Suprapubic skin (tissue), 4 donors: ENCODE results near the gene SPPL3. TPM values are rescaled to one million over a fixed set of nuclear protein-coding genes. Genes with fewer than 3 reads are reported as not detected.

Experiments used
- DNase-seq, 2 donors: peaks; one replicate each; pipeline ENCODE4 v3.0.0-alpha.2; 2019; ENCODE audit warnings: low spot score in 2 of 2
- H3K27ac ChIP-seq: fragments of 200-600 bp; sonication (generic); one replicate; pipeline ENCODE4 v1.5.1; 2019
- H3K27me3 ChIP-seq: fragments of 200-600 bp; sonication (generic); one replicate; pipeline ENCODE4 v1.5.1; 2019
- H3K36me3 ChIP-seq: fragments of 200-600 bp; sonication (generic); one replicate; pipeline ENCODE4 v1.5.1; 2019
- H3K4me1 ChIP-seq: fragments of 200-600 bp; sonication (generic); one replicate; pipeline ENCODE4 v1.5.1; 2019
- H3K4me3 ChIP-seq: fragments of 200-600 bp; sonication (generic); one replicate; pipeline ENCODE4 v1.5.1; 2019; ENCODE audit warnings: mild to moderate bottlenecking
- H3K9me3 ChIP-seq: fragments of 200-600 bp; sonication (generic); one replicate; pipeline ENCODE4 v1.5.1; 2019
- EP300 ChIP-seq: sonication (generic); formaldehyde crosslinking; IDR thresholded peaks from one replicate; pipeline ENCODE4 v1.6.1; 2017; ENCODE audit warnings: antibody characterized with exemption
- POLR2A ChIP-seq, 2 donors: fragments of 450-650 bp; IDR thresholded peaks; one replicate each; pipeline ENCODE4 v1.6.1; 2017; ENCODE audit warnings: antibody characterized with exemption in 2 of 2, mild to moderate bottlenecking in 2 of 2, moderate library complexity in 2 of 2
- POLR2AphosphoS5 ChIP-seq, 3 donors: sonication (generic); formaldehyde crosslinking; IDR thresholded peaks; one replicate each; pipeline ENCODE4 v1.6.1; 2017; ENCODE audit warnings: antibody characterized with exemption in 3 of 3
- WGBS: methylation state at CpG from one replicate; pipeline ENCODE4 v1.1.5; 2018; 5-methylcytosine and 5-hydroxymethylcytosine counted together
- total RNA-seq, 4 donors: library from RNA; depleted of rRNA; stranded (reverse); fragments of >200 nt; gene quantifications; one replicate each; pipeline ENCODE4 v1.1.0, GENCODE V29; 2016
- TF ChIP-seq, protein P1 (sequence below), 2 donors: fragments of 200-600 bp in 1 of 2; fragments of 450-650 bp in 1 of 2; sonication (generic) in 1 of 2; IDR thresholded peaks; one replicate each; pipeline ENCODE4 v1.5.1; 2016 to 2019; ENCODE audit warnings: antibody characterized with exemption in 2 of 2, mild to moderate bottlenecking in 1 of 2, moderate library complexity in 1 of 2

Gene SPPL3
- total RNA-seq, 4 donors from 2014 or later = 64.7 to 91.8 (median 70.6) TPM

DNA sequence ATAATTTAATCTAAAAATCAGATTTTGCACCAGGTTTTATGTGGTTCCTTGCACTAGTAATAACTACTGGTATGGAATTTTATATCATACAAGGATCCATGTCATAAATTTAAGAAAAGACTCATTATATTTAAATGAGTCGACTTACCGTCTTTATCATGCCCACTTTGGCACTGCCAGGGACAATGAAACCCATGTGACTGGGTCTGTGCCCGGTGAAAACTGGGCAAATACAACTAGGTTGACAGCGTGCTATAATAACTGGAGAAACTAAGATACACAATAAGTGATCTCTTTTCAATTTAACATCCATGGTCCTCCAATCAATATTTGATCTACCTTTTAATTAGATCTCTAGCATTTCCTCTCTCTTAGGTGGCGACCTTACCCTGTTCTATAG lies 114.0 kb downstream of the SPPL3 start:
- Histone ChIP-seq H3K27me3 (no peaks in the 10 kb centered on the region), H3K36me3 (peaks cover 15% of the 10 kb centered on the region), H3K4me1 (peaks cover 3% of the 10 kb centered on the region), H3K27ac (no peak overlapping the region), H3K9me3 (no peaks in the 10 kb centered on the region), H3K4me3 (no peak overlapping the region)
- DNase-seq = no peak
- TF ChIP-seq POLR2AphosphoS5 (IDR thresholded peaks at IDR 0.05) = no peak
- TF ChIP-seq, protein P1, sequence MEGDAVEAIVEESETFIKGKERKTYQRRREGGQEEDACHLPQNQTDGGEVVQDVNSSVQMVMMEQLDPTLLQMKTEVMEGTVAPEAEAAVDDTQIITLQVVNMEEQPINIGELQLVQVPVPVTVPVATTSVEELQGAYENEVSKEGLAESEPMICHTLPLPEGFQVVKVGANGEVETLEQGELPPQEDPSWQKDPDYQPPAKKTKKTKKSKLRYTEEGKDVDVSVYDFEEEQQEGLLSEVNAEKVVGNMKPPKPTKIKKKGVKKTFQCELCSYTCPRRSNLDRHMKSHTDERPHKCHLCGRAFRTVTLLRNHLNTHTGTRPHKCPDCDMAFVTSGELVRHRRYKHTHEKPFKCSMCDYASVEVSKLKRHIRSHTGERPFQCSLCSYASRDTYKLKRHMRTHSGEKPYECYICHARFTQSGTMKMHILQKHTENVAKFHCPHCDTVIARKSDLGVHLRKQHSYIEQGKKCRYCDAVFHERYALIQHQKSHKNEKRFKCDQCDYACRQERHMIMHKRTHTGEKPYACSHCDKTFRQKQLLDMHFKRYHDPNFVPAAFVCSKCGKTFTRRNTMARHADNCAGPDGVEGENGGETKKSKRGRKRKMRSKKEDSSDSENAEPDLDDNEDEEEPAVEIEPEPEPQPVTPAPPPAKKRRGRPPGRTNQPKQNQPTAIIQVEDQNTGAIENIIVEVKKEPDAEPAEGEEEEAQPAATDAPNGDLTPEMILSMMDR (IDR thresholded peaks at IDR 0.05) = no peak
- no peak for TF ChIP-seq EP300
- TF ChIP-seq POLR2A (IDR thresholded peaks at IDR 0.05) = no peak
- WGBS = 93% methylated on average over 5 of the region's 5 CpGs

DNA sequence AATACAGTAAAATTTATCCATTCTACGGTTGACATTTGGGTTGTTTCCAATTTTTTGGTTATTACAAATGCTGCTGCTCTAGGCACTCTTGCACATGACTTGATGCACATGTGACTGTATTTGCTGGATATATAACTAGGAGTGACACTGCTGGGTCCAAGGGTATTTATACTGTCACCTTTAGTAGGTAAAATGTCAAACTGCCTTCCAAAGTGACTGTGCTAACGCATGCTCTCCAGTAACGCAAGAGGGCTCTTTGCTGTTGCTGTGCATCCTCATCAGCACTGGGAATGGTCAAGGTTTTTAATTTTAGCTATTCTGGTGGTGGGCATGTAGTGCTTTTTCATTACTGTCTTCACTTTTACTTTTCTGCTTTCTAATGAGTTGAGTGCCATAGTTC lies 116.3 kb downstream of the SPPL3 start:
- Histone ChIP-seq H3K9me3 (no peaks in the 10 kb centered on the region), H3K27ac (no peak overlapping the region), H3K27me3 (no peaks in the 10 kb centered on the region), H3K4me1 (peaks cover under 1% of the 10 kb centered on the region), H3K4me3 (no peak overlapping the region), H3K36me3 (peaks cover 27% of the 10 kb centered on the region)
- no peak for DNase-seq
- TF ChIP-seq, protein P1 (IDR thresholded peaks at IDR 0.05) = no peak
- TF ChIP-seq EP300 (no peak), POLR2A (IDR thresholded peaks at IDR 0.05) (no peak), POLR2AphosphoS5 (IDR thresholded peaks at IDR 0.05) (no peak)
- WGBS = 94% methylated on average over 3 of the region's 3 CpGs

DNA sequence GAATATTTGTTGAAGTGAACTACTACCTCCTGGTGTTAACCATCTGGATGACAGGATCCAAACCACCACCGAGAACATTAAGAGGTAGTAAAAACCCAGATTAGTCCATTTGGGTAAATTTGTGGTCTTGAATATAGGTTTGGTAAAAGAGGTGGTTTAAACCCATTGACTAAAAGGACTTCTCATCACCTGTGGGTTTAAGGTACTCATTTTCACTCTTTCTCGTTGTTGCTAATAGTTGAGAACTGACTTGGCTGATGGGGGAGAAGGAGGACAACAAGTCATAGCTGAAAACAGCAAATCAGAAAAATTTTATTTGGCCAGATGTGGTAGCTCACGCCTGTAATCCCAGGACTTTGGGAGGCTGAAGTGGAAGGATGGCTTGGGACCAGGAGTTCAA lies 119.4 kb downstream of the SPPL3 start:
- Histone ChIP-seq H3K27ac (no peak overlapping the region), H3K36me3 (peaks cover 39% of the 10 kb centered on the region)

DNA sequence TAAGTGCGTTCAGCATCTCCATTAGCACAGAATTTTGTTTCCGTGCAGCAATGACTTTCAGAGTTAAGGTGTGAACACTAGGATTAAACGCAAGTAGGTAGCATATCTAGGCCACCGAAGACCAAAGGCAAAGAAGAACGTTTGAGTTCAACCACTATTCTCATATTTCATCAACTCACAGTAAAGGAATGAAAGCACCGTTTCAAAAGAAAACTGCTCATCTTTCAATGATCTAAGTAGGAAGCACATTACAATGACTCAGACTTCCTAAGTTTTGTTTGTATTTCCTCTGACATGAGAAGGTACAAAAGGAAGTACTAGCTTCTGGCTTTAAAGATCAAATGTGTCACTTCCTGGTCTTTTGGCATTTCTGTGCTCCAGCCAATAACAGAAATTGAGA lies 121.0 kb downstream of the SPPL3 start:
- DNase-seq = no peak
- no peaks in the 10 kb centered on the region for H3K4me1 ChIP-seq
- TF ChIP-seq EP300 = no peak
- TF ChIP-seq, protein P1 (IDR thresholded peaks at IDR 0.05) = no peak
- TF ChIP-seq POLR2AphosphoS5 (IDR thresholded peaks at IDR 0.05) = no peak
- TF ChIP-seq POLR2A (IDR thresholded peaks at IDR 0.05) = no peak
- H3K27me3 ChIP-seq = no peaks in the 10 kb centered on the region
- WGBS = 65% methylated on average over 6 of the region's 6 CpGs
- H3K4me3 ChIP-seq = no peak overlapping the region
- no peak overlapping the region for H3K27ac ChIP-seq
- H3K9me3 ChIP-seq = no peaks in the 10 kb centered on the region
- peaks cover 47% of the 10 kb centered on the region for H3K36me3 ChIP-seq

More for the DNA sequence above, 119.4 kb downstream of the SPPL3 start:
- no peaks in the 10 kb centered on the region for H3K4me1 ChIP-seq
- TF ChIP-seq, protein P1 (IDR thresholded peaks at IDR 0.05) = no peak
- TF ChIP-seq EP300 = no peak
- no peak for TF ChIP-seq POLR2A (IDR thresholded peaks at IDR 0.05)
- TF ChIP-seq POLR2AphosphoS5 (IDR thresholded peaks at IDR 0.05) = no peak
- WGBS = 94% methylated on average over 3 of the region's 3 CpGs
- no peak for DNase-seq
- no peaks in the 10 kb centered on the region for H3K27me3 ChIP-seq
- no peaks in the 10 kb centered on the region for H3K9me3 ChIP-seq
- H3K4me3 ChIP-seq = no peak overlapping the region

DNA sequence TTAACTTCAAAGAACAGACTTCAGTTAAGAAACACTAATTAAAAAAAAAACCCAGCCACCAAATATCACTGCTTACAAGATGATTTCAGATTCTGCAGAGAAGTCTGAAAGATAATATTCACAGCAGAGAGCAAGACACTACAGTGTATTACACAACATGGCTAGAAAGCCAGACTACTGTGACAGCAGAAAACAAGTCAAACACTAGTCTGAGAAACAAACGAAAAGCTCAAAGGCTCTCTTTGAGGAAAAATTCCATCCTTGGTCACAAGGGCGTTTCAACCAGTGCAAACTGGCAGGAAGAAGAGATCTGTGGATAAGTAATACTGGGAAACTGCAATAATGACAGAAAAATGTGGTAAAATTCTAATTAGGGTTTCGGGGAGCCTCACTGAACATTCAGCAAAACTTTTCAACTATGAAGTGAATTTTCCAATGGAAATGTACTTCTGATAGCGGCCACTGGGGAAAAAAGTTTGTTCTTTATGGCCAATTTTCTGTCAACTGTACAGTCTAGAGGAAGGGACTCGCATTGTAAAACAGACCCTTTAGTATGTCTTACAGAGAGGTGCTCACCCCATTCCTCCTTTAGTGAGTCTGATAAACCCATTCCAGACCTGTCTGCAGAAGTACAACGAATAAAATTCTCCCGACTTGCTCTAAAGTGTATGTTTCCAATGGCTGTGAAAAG lies 128.2 kb downstream of the SPPL3 start:
- no peaks in the 10 kb centered on the region for H3K4me1 ChIP-seq
- TF ChIP-seq POLR2AphosphoS5 (IDR thresholded peaks at IDR 0.05) = no peak
- TF ChIP-seq, protein P1 (IDR thresholded peaks at IDR 0.05) = no peak
- no peak for TF ChIP-seq EP300
- TF ChIP-seq POLR2A (IDR thresholded peaks at IDR 0.05) = no peak
- H3K36me3 ChIP-seq = peaks cover 53% of the 10 kb centered on the region
- no peaks in the 10 kb centered on the region for H3K27me3 ChIP-seq
- H3K27ac ChIP-seq = no peak overlapping the region
- H3K9me3 ChIP-seq = no peaks in the 10 kb centered on the region
- no peak for DNase-seq
- no peak overlapping the region for H3K4me3 ChIP-seq
- WGBS = 85% methylated on average over 7 of the region's 7 CpGs
